NCI-H226 (cell line): Measurements from ENCODE around the gene EPHA3.

Experiments used
- DNase-seq: peaks from one replicate; pipeline ENCODE4 v3.0.0-alpha.2; 2015

The EPHA3 gene

GRCh38 chr3:89107461-89108290, at the start of gene EPHA3:
TSS of gene EPHA3 (plus strand) at chr3:89107621. CDS start at chr3:89107749, 128 bp downstream.
- DNase-seq, result peak; percentile 46

- DNase-seq, result no peak
Observed at GRCh38 chr3:89058371-89058770, 49.0 kb upstream of the EPHA3 start.

GRCh38 chr3:89059211-89059925, 48.1 kb upstream of the EPHA3 start:
- no peak for DNase-seq

GRCh38 chr3:89061259-89061658, 46.2 kb upstream of the EPHA3 start:
- no peak for DNase-seq

- DNase-seq, result no peak
Observed at GRCh38 chr3:89067736-89068135, 39.7 kb upstream of the EPHA3 start.

GRCh38 chr3:89072642-89073041, 34.8 kb upstream of the EPHA3 start:
- no peak for DNase-seq

GRCh38 chr3:89079944-89080343, 27.5 kb upstream of the EPHA3 start:
- DNase-seq, result no peak

GRCh38 chr3:89087851-89088250, 19.6 kb upstream of the EPHA3 start:
- no peak for DNase-seq

- DNase-seq, result no peak
Observed at GRCh38 chr3:89098173-89098572, 9.2 kb upstream of the EPHA3 start.

- no peak for DNase-seq
Observed at GRCh38 chr3:89098964-89099585, 8.3 kb upstream of the EPHA3 start.

- no peak for DNase-seq
Observed at GRCh38 chr3:89101251-89101650, 6.2 kb upstream of the EPHA3 start.

GRCh38 chr3:89101921-89102320, 5.5 kb upstream of the EPHA3 start:
- DNase-seq, result no peak

GRCh38 chr3:89104499-89104898, 2.9 kb upstream of the EPHA3 start:
- DNase-seq, result no peak

GRCh38 chr3:89105503-89105902, 1.9 kb upstream of the EPHA3 start:
- DNase-seq, result no peak

GRCh38 chr3:89108291-89108550, 800 bp downstream of the EPHA3 start:
- no peak for DNase-seq

GRCh38 chr3:89113344-89113743, 5.9 kb downstream of the EPHA3 start:
- DNase-seq, result no peak

- peak; percentile 44 for DNase-seq
Observed at GRCh38 chr3:89113893-89114840, 6.7 kb downstream of the EPHA3 start.

GRCh38 chr3:89114841-89115223, 7.4 kb downstream of the EPHA3 start:
- no peak for DNase-seq

- no peak for DNase-seq
Observed at GRCh38 chr3:89116476-89116875, 9.1 kb downstream of the EPHA3 start.

GRCh38 chr3:89138048-89138447, 30.6 kb downstream of the EPHA3 start:
- DNase-seq, result no peak

- no peak for DNase-seq
Observed at GRCh38 chr3:89139870-89140269, 32.4 kb downstream of the EPHA3 start.

GRCh38 chr3:89144080-89144479, 36.7 kb downstream of the EPHA3 start:
- DNase-seq, result no peak

GRCh38 chr3:89145995-89146394, 38.6 kb downstream of the EPHA3 start:
- DNase-seq, result peak; percentile 65
